Measurements from ENCODE around the gene CCL13. TPM values are rescaled to one million over a fixed set of nuclear protein-coding genes. Genes with fewer than 3 reads are reported as not detected.

CCL13 gene
- total and polyA plus RNA-seq, 7 donors = 1.7 to 47.9 (median 2.1) TPM; not detected in 2

GRCh38 chr17:34389126-34389750 lies 33.0 kb downstream of the CCL13 start:
- Histone ChIP-seq H3K4me1 (no peaks in the 10 kb centered on the region), H3K27ac (no peak overlapping the region), H3K4me3 (no peak overlapping the region), H3K27me3 (no peaks in the 10 kb centered on the region), H3K9me3 (no peaks in the 10 kb centered on the region), H3K36me3 (no peaks in the 10 kb centered on the region)
- TF ChIP-seq CTCF (IDR thresholded peaks at IDR 0.05) = no peak
- TF ChIP-seq POLR2AphosphoS5 (IDR thresholded peaks at IDR 0.05) = no peak
- no peak for TF ChIP-seq EP300 (IDR thresholded peaks at IDR 0.05)
- TF ChIP-seq POLR2A (IDR thresholded peaks at IDR 0.05) = no peak
- intact Hi-C loops (cut with DNase I) = no loop called here
- DNase-seq = no peak
- 54 to 60% methylated on average over 6 of the region's 6 CpGs for whole genome bisulfite sequencing, 2 donors

- no peak for DNase-seq
- Histone ChIP-seq H3K36me3 (no peaks in the 10 kb centered on the region), H3K27ac (no peak overlapping the region), H3K9me3 (no peaks in the 10 kb centered on the region), H3K4me1 (no peaks in the 10 kb centered on the region), H3K27me3 (no peaks in the 10 kb centered on the region), H3K4me3 (no peak overlapping the region)
- WGBS, 2 donors = 91 to 94% methylated on average over 4 of the region's 4 CpGs
- intact Hi-C loops (cut with DNase I) = no loop called here
- TF ChIP-seq POLR2AphosphoS5 (IDR thresholded peaks at IDR 0.05) (no peak), POLR2A (IDR thresholded peaks at IDR 0.05) (no peak), EP300 (IDR thresholded peaks at IDR 0.05) (no peak), CTCF (IDR thresholded peaks at IDR 0.05) (no peak)
Observed at GRCh38 chr17:34390649-34391048, 34.4 kb downstream of the CCL13 start.

GRCh38 chr17:34391241-34391640 lies 35.0 kb downstream of the CCL13 start:
- Histone ChIP-seq H3K4me3 (no peak overlapping the region), H3K9me3 (no peaks in the 10 kb centered on the region), H3K27me3 (no peaks in the 10 kb centered on the region), H3K4me1 (no peaks in the 10 kb centered on the region), H3K27ac (no peak overlapping the region), H3K36me3 (no peaks in the 10 kb centered on the region)
- WGBS, 2 donors = 46 to 75% methylated on average over 2 of the region's 2 CpGs
- no peak for DNase-seq
- no peak for TF ChIP-seq CTCF (IDR thresholded peaks at IDR 0.05)
- TF ChIP-seq POLR2A (IDR thresholded peaks at IDR 0.05) = no peak
- no peak for TF ChIP-seq POLR2AphosphoS5 (IDR thresholded peaks at IDR 0.05)
- no peak for TF ChIP-seq EP300 (IDR thresholded peaks at IDR 0.05)
- intact Hi-C loops (cut with DNase I) = no loop called here

- H3K4me1 ChIP-seq = no peaks in the 10 kb centered on the region
- H3K36me3 ChIP-seq = no peaks in the 10 kb centered on the region
- 78 to 85% methylated on average over 3 of the region's 3 CpGs for WGBS, 2 donors
- no peak overlapping the region for H3K27ac ChIP-seq
- H3K9me3 ChIP-seq = no peaks in the 10 kb centered on the region
- no peaks in the 10 kb centered on the region for H3K27me3 ChIP-seq
- H3K4me3 ChIP-seq = no peak overlapping the region
- intact Hi-C loops (cut with DNase I) = no loop called here
- DNase-seq = no peak
- TF ChIP-seq POLR2A (IDR thresholded peaks at IDR 0.05) = no peak
- TF ChIP-seq EP300 (IDR thresholded peaks at IDR 0.05) = no peak
- TF ChIP-seq CTCF (IDR thresholded peaks at IDR 0.05) = no peak
- no peak for TF ChIP-seq POLR2AphosphoS5 (IDR thresholded peaks at IDR 0.05)
Observed at GRCh38 chr17:34393401-34393800, 37.1 kb downstream of the CCL13 start.

- no peak overlapping the region for H3K27ac ChIP-seq
- H3K36me3 ChIP-seq = no peaks in the 10 kb centered on the region
- intact Hi-C loops (cut with DNase I) = no loop called here
- no peak overlapping the region for H3K4me3 ChIP-seq
- H3K27me3 ChIP-seq = no peaks in the 10 kb centered on the region
- H3K9me3 ChIP-seq = no peaks in the 10 kb centered on the region
- no peak for DNase-seq
- no peak for TF ChIP-seq POLR2AphosphoS5 (IDR thresholded peaks at IDR 0.05)
- no peak for TF ChIP-seq CTCF (IDR thresholded peaks at IDR 0.05)
- no peak for TF ChIP-seq POLR2A (IDR thresholded peaks at IDR 0.05)
- TF ChIP-seq EP300 (IDR thresholded peaks at IDR 0.05) = no peak
- no peaks in the 10 kb centered on the region for H3K4me1 ChIP-seq
Observed at GRCh38 chr17:34397265-34397664, 41.0 kb downstream of the CCL13 start.
